ENCODE data around the gene SDK2.

SDK2 gene

DNA sequence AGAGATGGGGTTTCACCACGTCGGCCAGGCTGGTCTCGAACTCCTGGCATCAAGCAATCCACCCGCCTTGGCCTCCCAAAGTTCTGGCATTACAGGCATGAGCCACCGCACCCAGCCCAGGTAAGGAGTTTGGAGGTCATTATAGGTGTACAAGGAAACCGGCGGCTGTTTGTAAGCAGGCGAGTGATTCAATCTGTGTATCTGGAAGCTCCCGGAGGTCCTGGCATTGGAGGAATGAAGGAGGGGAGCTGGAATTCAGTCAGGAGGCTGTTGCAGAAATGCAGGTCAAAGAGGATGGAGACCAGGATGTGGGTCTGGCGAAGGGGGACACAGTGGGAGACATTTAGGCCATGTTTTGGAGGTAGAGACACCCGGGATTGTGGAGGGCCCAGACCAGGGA, 351.2 kb downstream of the SDK2 start:
- TF ChIP-seq, protein P1, sequence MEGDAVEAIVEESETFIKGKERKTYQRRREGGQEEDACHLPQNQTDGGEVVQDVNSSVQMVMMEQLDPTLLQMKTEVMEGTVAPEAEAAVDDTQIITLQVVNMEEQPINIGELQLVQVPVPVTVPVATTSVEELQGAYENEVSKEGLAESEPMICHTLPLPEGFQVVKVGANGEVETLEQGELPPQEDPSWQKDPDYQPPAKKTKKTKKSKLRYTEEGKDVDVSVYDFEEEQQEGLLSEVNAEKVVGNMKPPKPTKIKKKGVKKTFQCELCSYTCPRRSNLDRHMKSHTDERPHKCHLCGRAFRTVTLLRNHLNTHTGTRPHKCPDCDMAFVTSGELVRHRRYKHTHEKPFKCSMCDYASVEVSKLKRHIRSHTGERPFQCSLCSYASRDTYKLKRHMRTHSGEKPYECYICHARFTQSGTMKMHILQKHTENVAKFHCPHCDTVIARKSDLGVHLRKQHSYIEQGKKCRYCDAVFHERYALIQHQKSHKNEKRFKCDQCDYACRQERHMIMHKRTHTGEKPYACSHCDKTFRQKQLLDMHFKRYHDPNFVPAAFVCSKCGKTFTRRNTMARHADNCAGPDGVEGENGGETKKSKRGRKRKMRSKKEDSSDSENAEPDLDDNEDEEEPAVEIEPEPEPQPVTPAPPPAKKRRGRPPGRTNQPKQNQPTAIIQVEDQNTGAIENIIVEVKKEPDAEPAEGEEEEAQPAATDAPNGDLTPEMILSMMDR (IDR thresholded peaks at IDR 0.05; ENCODE audit: extremely low read depth, insufficient read depth, missing control alignments) = no peak
- DNase-seq (ENCODE audit: low spot score) = no peak
- in situ Hi-C loops (cut with MboI; ENCODE audit: low pct_unique_long_range_greater_than_20kb, low sequenced_read_pairs, unreplicated experiment) = no loop called here

DNA sequence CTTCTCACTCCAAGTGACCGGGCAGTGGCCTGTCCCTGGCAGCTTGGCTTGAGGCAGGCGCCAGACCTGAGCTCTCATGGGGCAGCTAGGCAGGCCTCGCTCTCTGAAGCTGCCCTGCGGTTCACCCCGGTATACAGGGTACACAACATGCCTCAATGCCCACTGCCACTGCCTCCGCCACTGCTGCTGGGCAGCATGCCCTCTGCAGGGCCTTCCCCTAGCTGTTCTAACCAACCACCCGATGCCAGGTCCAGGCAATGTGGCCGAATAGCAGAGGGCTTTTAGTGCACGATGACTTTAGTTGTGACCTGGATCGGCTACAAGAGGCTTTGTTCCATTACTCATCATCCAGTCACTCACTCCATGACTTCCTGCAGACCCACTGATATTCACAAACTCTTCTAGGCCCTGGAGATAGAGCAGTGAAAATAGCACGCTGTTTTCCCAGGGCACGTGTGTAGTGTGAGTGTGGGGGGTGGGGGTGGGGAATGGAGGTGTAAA, 352.2 kb downstream of the SDK2 start:
- in situ Hi-C loops (cut with MboI; ENCODE audit: low pct_unique_long_range_greater_than_20kb, low sequenced_read_pairs, unreplicated experiment) = no loop called here
- TF ChIP-seq, protein P1 (IDR thresholded peaks at IDR 0.05; ENCODE audit: extremely low read depth, insufficient read depth, missing control alignments) = no peak
- no peak for DNase-seq (ENCODE audit: low spot score)

GRCh38 chr17:73291260-73291801, 352.9 kb downstream of the SDK2 start:
- in situ Hi-C loops (cut with MboI; ENCODE audit: low pct_unique_long_range_greater_than_20kb, low sequenced_read_pairs, unreplicated experiment) = no loop called here
- DNase-seq (ENCODE audit: low spot score) = peak; percentile 52
- TF ChIP-seq, protein P1 (IDR thresholded peaks at IDR 0.05; ENCODE audit: extremely low read depth, insufficient read depth, missing control alignments) = no peak

- in situ Hi-C loops (cut with MboI; ENCODE audit: low pct_unique_long_range_greater_than_20kb, low sequenced_read_pairs, unreplicated experiment) = no loop called here
- DNase-seq (ENCODE audit: low spot score) = no peak
Observed at GRCh38 chr17:73290399-73291259, 353.6 kb downstream of the SDK2 start.

GRCh38 chr17:73289549-73290254, 354.5 kb downstream of the SDK2 start:
- DNase-seq (ENCODE audit: low spot score) = no peak
- in situ Hi-C loops (cut with MboI; ENCODE audit: low pct_unique_long_range_greater_than_20kb, low sequenced_read_pairs, unreplicated experiment) = no loop called here
- TF ChIP-seq, protein P1 (IDR thresholded peaks at IDR 0.05; ENCODE audit: extremely low read depth, insufficient read depth, missing control alignments) = no peak

More at GRCh38 chr17:73290399-73291259, 353.6 kb downstream of the SDK2 start:
- TF ChIP-seq, protein P1 (IDR thresholded peaks at IDR 0.05; ENCODE audit: extremely low read depth, insufficient read depth, missing control alignments) = no peak

DNA sequence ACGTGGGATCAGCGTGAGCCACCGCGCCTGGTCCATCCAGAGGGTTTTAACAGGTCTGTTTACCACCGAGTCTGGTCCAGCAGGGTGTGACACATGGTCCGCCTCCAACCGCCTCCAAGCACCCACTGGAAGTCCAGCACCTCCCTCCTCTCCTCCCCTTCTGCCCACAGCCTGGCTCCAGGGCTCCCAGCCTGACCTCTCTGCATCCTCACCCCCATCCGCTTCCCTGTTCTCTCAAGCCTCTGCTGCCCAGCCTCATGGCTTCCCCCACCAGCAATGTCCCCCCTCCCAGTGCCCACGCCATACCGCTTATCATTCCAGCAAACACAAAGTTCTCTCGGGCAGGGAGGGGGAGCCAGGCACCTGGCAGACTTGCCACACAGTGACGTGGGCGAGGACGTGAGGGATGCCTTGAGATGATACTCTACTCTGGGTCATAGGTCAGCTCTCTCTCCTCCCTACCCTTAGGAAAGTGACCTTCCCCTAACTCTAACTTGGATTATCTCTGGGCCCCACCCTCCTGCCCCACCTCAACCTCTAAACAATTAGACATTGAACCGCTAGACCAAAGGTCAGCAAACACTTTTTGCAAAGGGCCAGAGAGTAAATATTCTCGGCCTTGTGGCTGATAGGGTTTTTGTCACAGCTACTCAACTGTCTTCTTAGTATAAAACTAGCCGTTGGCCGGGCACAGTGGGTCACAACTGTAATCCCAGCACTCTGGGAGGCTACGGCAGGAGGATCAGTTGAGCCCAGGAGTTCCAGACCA, 355.5 kb downstream of the SDK2 start:
- TF ChIP-seq, protein P1 (IDR thresholded peaks at IDR 0.05; ENCODE audit: extremely low read depth, insufficient read depth, missing control alignments) = no peak
- in situ Hi-C loops (cut with MboI; ENCODE audit: low pct_unique_long_range_greater_than_20kb, low sequenced_read_pairs, unreplicated experiment) = no loop called here
- no peak for DNase-seq (ENCODE audit: low spot score)

Data from GM13977 (cell line).